HepG2 (cell line): ENCODE measurements around the gene RNASE7. TPM values are rescaled to one million over a fixed set of nuclear protein-coding genes. Genes with fewer than 3 reads are reported as not detected.

Experiments
- CEBPG ChIP-seq: IDR thresholded peaks from 2 replicates; pipeline ENCODE4 v1.6.1; 2016
- E2F2 ChIP-seq: sonication (generic); formaldehyde crosslinking; IDR thresholded peaks from 2 replicates; pipeline ENCODE4 v1.4.0; 2020; ENCODE audit warnings: missing genetic modification reagents, borderline replicate concordance
- ETS1 ChIP-seq: sonication (generic); formaldehyde crosslinking; IDR thresholded peaks from 2 replicates; pipeline ENCODE4 v1.4.0; 2020; ENCODE audit warnings: missing genetic modification reagents
- FOSL2 ChIP-seq: sonication (generic); formaldehyde crosslinking; IDR thresholded peaks from 2 replicates; pipeline ENCODE4 v1.4.0; 2020; ENCODE audit warnings: missing genetic modification reagents
- GATAD2A ChIP-seq: IDR thresholded peaks from 2 replicates; pipeline ENCODE4 v1.6.1; 2016
- HDAC1 ChIP-seq: sonication (generic); formaldehyde crosslinking; IDR thresholded peaks from 2 replicates; pipeline ENCODE4 v1.5.1; 2020; ENCODE audit warnings: mild to moderate bottlenecking, missing genetic modification reagents
- HNF1A ChIP-seq, 2 experiments: sonication (generic) in 1 of 2; formaldehyde crosslinking in 1 of 2; IDR thresholded peaks; 2 replicates each; pipeline versions ENCODE4 v1.4.0 to v1.6.1; 2016 to 2020; ENCODE audit warnings: borderline replicate concordance in 1 of 2, low read depth in 1 of 2, mild to moderate bottlenecking in 1 of 2, missing genetic modification reagents in 1 of 2
- MAZ ChIP-seq, 2 experiments: sonication (generic) in 1 of 2; formaldehyde crosslinking in 1 of 2; IDR thresholded peaks; 2 replicates each; pipeline versions ENCODE4 v1.5.0 to v1.6.1; 2012 to 2020; ENCODE audit warnings: low read depth in 2 of 2, mild to moderate bottlenecking in 2 of 2, borderline replicate concordance in 1 of 2, improper control_type of control experiment in 1 of 2, low read length in 1 of 2, missing genetic modification reagents in 1 of 2, moderate library complexity in 1 of 2
- PHF20 ChIP-seq: sonication (generic); formaldehyde crosslinking; IDR thresholded peaks from 2 replicates; pipeline ENCODE4 v1.5.0; 2020; ENCODE audit warnings: mild to moderate bottlenecking, missing genetic modification reagents
- PLSCR1 ChIP-seq: sonication (generic); formaldehyde crosslinking; IDR thresholded peaks from 2 replicates; pipeline ENCODE4 v1.5.0; 2020; ENCODE audit warnings: missing genetic modification reagents, mild to moderate bottlenecking, borderline replicate concordance
- POLR2G ChIP-seq: fragments of 200-400 bp; formaldehyde crosslinking; IDR thresholded peaks from 2 replicates; pipeline ENCODE4 v1.6.1; 2018; ENCODE audit warnings: mild to moderate bottlenecking, low read depth, low read length, moderate library complexity
- SKI ChIP-seq: fragments of 450-650 bp; IDR thresholded peaks from one replicate; pipeline ENCODE4 v1.6.1; 2018; ENCODE audit warnings: mild to moderate bottlenecking; ENCODE audit not compliant: partially characterized antibody
- SYNCRIP ChIP-seq: fragments of 200-400 bp; formaldehyde crosslinking; IDR thresholded peaks from 2 replicates; pipeline ENCODE4 v1.6.1; 2018; ENCODE audit warnings: mild to moderate bottlenecking, low read depth, low read length; ENCODE audit not compliant: insufficient read depth
- UBTF ChIP-seq: sonication (generic); formaldehyde crosslinking; IDR thresholded peaks from 2 replicates; pipeline ENCODE4 v1.4.0; 2020; ENCODE audit warnings: mild to moderate bottlenecking, missing genetic modification reagents
- ZMYM3 ChIP-seq: sonication (generic); formaldehyde crosslinking; IDR thresholded peaks from 2 replicates; pipeline ENCODE4 v1.5.1; 2020; ENCODE audit warnings: mild to moderate bottlenecking, missing genetic modification reagents
- ZNF256 ChIP-seq: sonication (generic); formaldehyde crosslinking; conservative IDR thresholded peaks from 2 replicates; pipeline ENCODE4 v1.4.0; 2020; ENCODE audit warnings: missing genetic modification reagents
- ZNF333 ChIP-seq: sonication (generic); formaldehyde crosslinking; IDR thresholded peaks from 2 replicates; pipeline ENCODE4 v1.4.0; 2020; ENCODE audit warnings: mild to moderate bottlenecking, missing genetic modification reagents, borderline replicate concordance
- polyA plus RNA-seq, 8 experiments: library from polyadenylated mRNA; depleted of rRNA in 3 of 8; stranded (reverse) in 7 of 8; unstranded in 1 of 8; fragments of >200 nt; fragmentation: Illumina TruSeq in 4 of 8; extraction: Trizol in 4 of 8; gene quantifications; 2 replicates each; pipeline versions ENCODE4 v1.2.1 to v1.2.3, GENCODE V29; 2011 to 2016; ENCODE audit warnings: low read depth in 4 of 8, missing spikeins in 1 of 8, mixed read lengths in 1 of 8; ENCODE audit not compliant: insufficient read depth in 1 of 8
- total RNA-seq, 5 experiments: library from RNA; depleted of rRNA; stranded (reverse); fragments of >200 nt; fragmentation: Illumina TruSeq; extraction: Trizol; gene quantifications; 2 replicates each; pipeline ENCODE4 v1.2.3, GENCODE V29; 2016; ENCODE audit warnings: low read depth in 1 of 5

RNASE7 gene
- total and polyA plus RNA-seq, 2 of the 13 experiments (the other 11 are each of a cell fraction or from before 2014, with no cell fraction given), result 0.04 TPM; not detected in 1

GRCh38 chr14:21038441-21039422 is 3.4 kb upstream of the RNASE7 start (continued):
- TF ChIP-seq MAZ (IDR thresholded peaks at IDR 0.05; ENCODE audit: borderline replicate concordance, low read depth, low read length) (0 out of 2 replicates have a peak, but pooled peaks have one; percentile 45), MAZ (CRISPR knock-in tag; IDR thresholded peaks at IDR 0.05; ENCODE audit: low read depth) (no peak), ETS1 (no peak), SKI (no peak), HNF1A (IDR thresholded peaks at IDR 0.05; ENCODE audit: low read depth) (no peak), HNF1A (CRISPR knock-in tag; IDR thresholded peaks at IDR 0.05; ENCODE audit: borderline replicate concordance) (no peak), SYNCRIP (no peak), ZMYM3 (CRISPR knock-in tag) (0 out of 2 replicates have a peak, but pooled peaks have one; percentile 45), PLSCR1 (CRISPR knock-in tag) (no peak), GATAD2A (CRISPR knock-in tag) (peak; percentile 22; the same call in 1 of the 2 replicates), FOSL2 (0 out of 2 replicates have a peak, but pooled peaks have one; percentile 13), CEBPG (CRISPR knock-in tag) (0 out of 2 replicates have a peak, but pooled peaks have one; percentile 8), UBTF (CRISPR knock-in tag) (peak; percentile 48; the same call in 1 of the 2 replicates), POLR2G (peak; percentile 63; the same call in 1 of the 2 replicates), HDAC1 (CRISPR knock-in tag) (0 out of 2 replicates have a peak, but pooled peaks have one; percentile 17), ZNF256 (CRISPR knock-in tag) (no peak), E2F2 (CRISPR knock-in tag) (no peak), ZNF333 (CRISPR knock-in tag) (no peak), PHF20 (CRISPR knock-in tag) (no peak)
